ENCODE results near the gene MAPK4.
A peak's percentile ranks its signal among the peaks of the same experiment; 100 is the strongest.

Gene MAPK4

DNA sequence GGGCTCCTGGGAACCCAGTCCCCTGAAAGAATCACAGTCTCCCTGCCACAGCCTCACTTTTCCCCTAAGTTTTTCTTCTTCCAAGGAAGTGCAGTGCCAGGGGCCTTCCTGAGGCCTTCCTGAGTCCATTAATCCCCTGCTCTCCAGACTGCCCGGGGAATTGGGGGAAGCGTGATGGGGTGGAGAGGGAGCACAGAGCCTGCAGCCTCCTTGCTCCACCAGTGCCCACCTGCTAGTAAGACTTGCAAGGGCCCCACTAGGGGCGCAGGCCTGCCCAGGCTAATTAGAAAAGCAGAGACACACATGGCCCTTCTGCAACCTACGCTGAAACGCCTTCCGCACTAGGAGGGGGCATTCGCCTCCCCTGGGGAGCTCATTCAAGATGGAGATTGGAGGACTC, 149.3 kb downstream of the MAPK4 start:
- TF ChIP-seq, protein P1, sequence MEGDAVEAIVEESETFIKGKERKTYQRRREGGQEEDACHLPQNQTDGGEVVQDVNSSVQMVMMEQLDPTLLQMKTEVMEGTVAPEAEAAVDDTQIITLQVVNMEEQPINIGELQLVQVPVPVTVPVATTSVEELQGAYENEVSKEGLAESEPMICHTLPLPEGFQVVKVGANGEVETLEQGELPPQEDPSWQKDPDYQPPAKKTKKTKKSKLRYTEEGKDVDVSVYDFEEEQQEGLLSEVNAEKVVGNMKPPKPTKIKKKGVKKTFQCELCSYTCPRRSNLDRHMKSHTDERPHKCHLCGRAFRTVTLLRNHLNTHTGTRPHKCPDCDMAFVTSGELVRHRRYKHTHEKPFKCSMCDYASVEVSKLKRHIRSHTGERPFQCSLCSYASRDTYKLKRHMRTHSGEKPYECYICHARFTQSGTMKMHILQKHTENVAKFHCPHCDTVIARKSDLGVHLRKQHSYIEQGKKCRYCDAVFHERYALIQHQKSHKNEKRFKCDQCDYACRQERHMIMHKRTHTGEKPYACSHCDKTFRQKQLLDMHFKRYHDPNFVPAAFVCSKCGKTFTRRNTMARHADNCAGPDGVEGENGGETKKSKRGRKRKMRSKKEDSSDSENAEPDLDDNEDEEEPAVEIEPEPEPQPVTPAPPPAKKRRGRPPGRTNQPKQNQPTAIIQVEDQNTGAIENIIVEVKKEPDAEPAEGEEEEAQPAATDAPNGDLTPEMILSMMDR (conservative IDR thresholded peaks at IDR 0.05; ENCODE audit: control insufficient read depth, insufficient read depth, low read depth, low read length), result no peak
- no peak overlapping the region for H3K4me3 ChIP-seq (ENCODE audit: control insufficient read depth, low read depth, low read length)
- DNase-seq (ENCODE audit: low read depth), result no peak

DNA sequence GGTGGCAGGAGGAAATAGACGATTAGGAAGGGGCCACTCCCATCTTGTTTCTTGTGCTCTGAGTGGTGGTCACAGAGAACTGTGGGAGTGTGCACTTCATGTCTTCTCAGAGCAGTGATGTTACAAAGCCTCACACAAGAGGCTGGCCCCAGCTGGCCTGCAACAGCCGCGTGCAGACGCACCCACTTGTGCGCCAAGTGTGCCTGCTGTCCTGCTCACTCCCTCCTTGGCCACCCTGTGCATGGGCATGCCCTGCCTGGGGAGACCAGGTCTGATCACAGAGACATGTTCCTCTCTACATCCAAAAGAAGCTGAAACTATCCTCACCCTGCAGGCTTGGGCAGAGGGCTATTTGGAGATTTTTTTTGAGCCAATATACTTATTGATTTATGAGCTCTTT, 151.5 kb downstream of the MAPK4 start:
- TF ChIP-seq, protein P1 (conservative IDR thresholded peaks at IDR 0.05; ENCODE audit: control insufficient read depth, insufficient read depth, low read depth, low read length), result no peak
- no peak overlapping the region for H3K4me3 ChIP-seq (ENCODE audit: control insufficient read depth, low read depth, low read length)

DNA sequence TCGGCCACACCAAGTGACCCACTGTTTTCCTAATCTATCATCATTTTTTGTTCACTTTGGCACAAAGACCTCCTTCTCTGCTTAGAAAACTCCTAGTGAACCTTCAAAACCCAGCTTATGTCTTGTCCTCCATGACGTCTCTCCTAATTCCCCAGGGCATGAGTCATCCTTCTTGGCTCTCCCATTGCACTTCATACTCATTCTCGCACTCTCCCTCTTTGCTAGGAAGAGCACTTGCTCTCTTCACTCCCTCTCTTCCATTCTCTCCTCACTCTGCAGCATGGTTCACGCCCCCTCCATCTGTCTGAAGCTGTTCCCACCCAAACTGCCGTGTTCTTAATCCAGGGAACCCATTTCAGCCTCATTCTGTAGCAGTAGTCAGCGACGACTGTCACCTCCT, 156.0 kb downstream of the MAPK4 start:
- TF ChIP-seq, protein P1 (conservative IDR thresholded peaks at IDR 0.05; ENCODE audit: control insufficient read depth, insufficient read depth, low read depth, low read length), result no peak
- no peak overlapping the region for H3K4me3 ChIP-seq (ENCODE audit: control insufficient read depth, low read depth, low read length)
- peak; percentile 67 for DNase-seq (ENCODE audit: low read depth)

More for the DNA sequence above, 151.5 kb downstream of the MAPK4 start:
- DNase-seq (ENCODE audit: low read depth), result no peak

DNA sequence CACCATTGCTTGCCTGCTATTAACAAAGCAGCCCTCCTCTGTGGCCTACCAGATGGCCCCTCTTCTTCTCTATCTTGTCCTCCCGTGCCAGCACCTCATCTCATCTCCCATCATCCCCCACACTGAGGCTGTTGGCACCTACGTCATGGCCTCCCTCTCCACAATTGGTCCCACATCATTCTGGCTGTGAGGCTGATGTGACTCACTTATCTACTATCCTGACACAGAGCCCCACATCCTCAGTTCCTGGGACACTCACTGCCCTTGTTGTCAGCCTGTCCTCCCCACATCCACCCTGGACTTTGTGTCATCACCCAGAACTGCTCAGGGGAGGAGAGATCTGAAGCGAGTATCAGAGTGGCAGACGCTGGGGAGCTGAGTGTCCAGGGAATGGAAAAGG, 157.0 kb downstream of the MAPK4 start:
- H3K4me3 ChIP-seq (ENCODE audit: control insufficient read depth, low read depth, low read length), result no peak overlapping the region
- TF ChIP-seq, protein P1 (conservative IDR thresholded peaks at IDR 0.05; ENCODE audit: control insufficient read depth, insufficient read depth, low read depth, low read length), result no peak
- DNase-seq (ENCODE audit: low read depth), result peak; percentile 33

DNA sequence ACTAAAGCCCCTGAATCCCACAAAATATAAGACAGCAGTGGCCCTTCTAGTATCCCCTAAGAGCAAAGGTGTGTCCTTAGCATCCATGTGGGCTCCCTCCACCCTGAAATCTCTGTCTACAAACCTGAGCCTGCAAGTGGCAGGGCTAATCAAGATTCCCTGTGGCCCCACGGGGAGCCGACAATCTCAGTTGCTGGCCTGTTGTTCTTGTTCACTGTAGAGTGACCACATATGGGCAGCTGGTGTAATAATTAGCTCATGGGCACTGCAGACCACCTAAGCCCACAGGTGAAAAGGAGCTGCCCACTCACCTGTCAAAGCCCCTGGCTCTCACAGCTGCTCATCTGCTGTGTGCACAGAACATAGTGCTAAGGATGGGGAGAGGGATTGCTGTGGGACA, 157.7 kb downstream of the MAPK4 start:
- no peak for DNase-seq (ENCODE audit: low read depth)
- H3K4me3 ChIP-seq (ENCODE audit: control insufficient read depth, low read depth, low read length), result no peak overlapping the region
- TF ChIP-seq, protein P1 (conservative IDR thresholded peaks at IDR 0.05; ENCODE audit: control insufficient read depth, insufficient read depth, low read depth, low read length), result no peak

DNA sequence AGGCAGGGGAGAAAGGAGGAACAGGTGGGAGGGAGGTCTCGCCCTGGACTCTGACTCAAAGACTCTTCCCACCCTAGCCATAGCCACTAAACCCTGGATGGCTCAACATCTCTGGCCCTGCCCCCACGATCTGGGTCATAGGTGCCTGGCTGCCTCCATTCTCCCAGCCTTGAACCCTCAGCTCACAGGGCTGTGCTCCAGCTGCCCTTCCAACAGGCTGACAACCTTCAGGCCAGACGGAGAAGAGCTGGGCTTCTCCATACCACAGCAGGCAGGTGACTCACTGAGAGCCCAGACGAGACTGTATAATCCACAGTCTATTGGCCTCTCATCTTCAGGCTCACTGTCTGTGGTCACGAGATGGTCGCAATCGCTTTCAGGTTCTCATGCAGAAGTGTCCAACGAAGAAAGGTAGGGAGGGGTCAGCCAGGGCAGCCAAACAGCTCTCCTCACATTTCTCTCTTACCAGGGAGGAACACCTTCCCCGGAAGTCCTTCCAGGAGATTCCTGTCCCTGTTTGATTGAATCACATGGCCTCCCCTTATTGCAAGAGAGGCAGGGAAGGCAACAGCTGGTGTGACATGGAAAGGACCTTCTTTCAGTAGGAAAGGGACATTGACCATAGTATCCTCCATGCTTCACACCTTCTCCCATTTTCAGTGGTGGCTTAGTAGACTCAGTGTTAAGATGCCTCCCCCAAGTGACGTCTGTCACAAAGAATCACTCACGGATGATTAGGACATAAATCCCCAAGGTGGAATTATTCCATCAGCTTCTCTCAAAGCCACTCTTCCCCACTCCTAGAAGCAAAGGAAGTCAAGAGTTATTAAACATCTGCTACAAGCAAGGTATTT, 159.8 kb downstream of the MAPK4 start:
- TF ChIP-seq, protein P1 (conservative IDR thresholded peaks at IDR 0.05; ENCODE audit: control insufficient read depth, insufficient read depth, low read depth, low read length), result no peak
- no peak for DNase-seq (ENCODE audit: low read depth)
- no peak overlapping the region for H3K4me3 ChIP-seq (ENCODE audit: control insufficient read depth, low read depth, low read length)
